ENCODE measurements around the gene RHCE. TPM values are rescaled to one million over a fixed set of nuclear protein-coding genes. Genes with fewer than 3 reads are reported as not detected.

Gene RHCE
- total RNA-seq, 2 donors from 2014 or later, result 0.27 to 0.32 TPM

GRCh38 chr1:25356441-25356840 lies 64.2 kb downstream of the RHCE start:
- no peak for DNase-seq
- H3K9me3 ChIP-seq, result no peaks in the 10 kb centered on the region
- no peaks in the 10 kb centered on the region for H3K36me3 ChIP-seq
- H3K27me3 ChIP-seq, result no peaks in the 10 kb centered on the region
- no peak overlapping the region for H3K9ac ChIP-seq (ENCODE audit: low read depth in 2 of 2, low read length in 2 of 2)
- intact Hi-C loops (cut with DNase I), result no loop called here
- H3K4me3 ChIP-seq, result no peak overlapping the region
- H3K27ac ChIP-seq, result no peak overlapping the region
- H3K4me1 ChIP-seq, result no peaks in the 10 kb centered on the region
- no peak for TF ChIP-seq CTCF (IDR thresholded peaks at IDR 0.05)

- no peak overlapping the region for H3K9ac ChIP-seq (ENCODE audit: low read depth in 2 of 2, low read length in 2 of 2)
- TF ChIP-seq CTCF (IDR thresholded peaks at IDR 0.05), result no peak
- H3K9me3 ChIP-seq, result no peaks in the 10 kb centered on the region
- intact Hi-C loops (cut with DNase I), result no loop called here
- no peak overlapping the region for H3K27ac ChIP-seq
- H3K4me1 ChIP-seq, result no peaks in the 10 kb centered on the region
- no peaks in the 10 kb centered on the region for H3K27me3 ChIP-seq
- no peak for DNase-seq
- H3K36me3 ChIP-seq, result no peaks in the 10 kb centered on the region
- no peak overlapping the region for H3K4me3 ChIP-seq
Measured at GRCh38 chr1:25355841-25356395, 64.7 kb downstream of the RHCE start.

- H3K27me3 ChIP-seq, result no peaks in the 10 kb centered on the region
- intact Hi-C loops (cut with DNase I), result loop anchor here (10.0 kb wide), 2 partner anchors 95 to 685 kb away; no protein-coding TSS in a partner anchor
- DNase-seq, result no peak
- no peaks in the 10 kb centered on the region for H3K9me3 ChIP-seq
- no peaks in the 10 kb centered on the region for H3K4me1 ChIP-seq
- H3K4me3 ChIP-seq, result no peak overlapping the region
- TF ChIP-seq CTCF (IDR thresholded peaks at IDR 0.05), result no peak
- no peak overlapping the region for H3K9ac ChIP-seq (ENCODE audit: low read depth in 2 of 2, low read length in 2 of 2)
- H3K36me3 ChIP-seq, result no peaks in the 10 kb centered on the region
- H3K27ac ChIP-seq, result no peak overlapping the region
Measured at GRCh38 chr1:25349606-25350005, 71.0 kb downstream of the RHCE start.

- TF ChIP-seq CTCF (IDR thresholded peaks at IDR 0.05), result no peak
- Histone ChIP-seq H3K9ac (ENCODE audit: low read depth in 2 of 2, low read length in 2 of 2) (no peak overlapping the region), H3K9me3 (no peaks in the 10 kb centered on the region), H3K4me3 (no peak overlapping the region), H3K27me3 (no peaks in the 10 kb centered on the region), H3K4me1 (no peaks in the 10 kb centered on the region), H3K36me3 (no peaks in the 10 kb centered on the region), H3K27ac (no peak overlapping the region)
- DNase-seq, result no peak
- intact Hi-C loops (cut with DNase I), result loop anchor here (10.0 kb wide), 2 partner anchors 93 to 683 kb away; no protein-coding TSS in a partner anchor
Measured at GRCh38 chr1:25347556-25347955, 73.1 kb downstream of the RHCE start.

GRCh38 chr1:25343872-25344271 lies 76.8 kb downstream of the RHCE start:
- no peaks in the 10 kb centered on the region for H3K36me3 ChIP-seq

More at GRCh38 chr1:25343872-25344271, 76.8 kb downstream of the RHCE start:
- H3K4me1 ChIP-seq, result peaks cover 13% of the 10 kb centered on the region
- intact Hi-C loops (cut with DNase I), result loop anchor here (10.0 kb wide), 2 partner anchors 89 to 679 kb away; no protein-coding TSS in a partner anchor
- H3K9ac ChIP-seq (ENCODE audit: low read depth in 2 of 2, low read length in 2 of 2), result no peak overlapping the region
- no peak overlapping the region for H3K4me3 ChIP-seq
- no peaks in the 10 kb centered on the region for H3K27me3 ChIP-seq
- no peaks in the 10 kb centered on the region for H3K9me3 ChIP-seq
- no peak for DNase-seq
- no peak overlapping the region for H3K27ac ChIP-seq
- TF ChIP-seq CTCF (IDR thresholded peaks at IDR 0.05), result no peak

Measured in colonic mucosa (tissue), 4 donors.